ENCODE results near the gene CX3CL1.
A peak's percentile ranks its signal among the peaks of the same experiment; 100 is the strongest.

The CX3CL1 gene

GRCh38 chr16:57422026-57422944 is 50.0 kb downstream of the CX3CL1 start:
- in situ Hi-C loops (cut with MboI; ENCODE audit: low pct_unique_long_range_greater_than_20kb, low sequenced_read_pairs, unreplicated experiment) = loop anchor here (25.0 kb wide), 1 partner anchor 335 kb away; the partner anchor contains the start of gene CPNE2
- no peak for DNase-seq (ENCODE audit: low spot score)

GRCh38 chr16:57423152-57423551 is 50.9 kb downstream of the CX3CL1 start:
- in situ Hi-C loops (cut with MboI; ENCODE audit: low pct_unique_long_range_greater_than_20kb, low sequenced_read_pairs, unreplicated experiment) = loop anchor here (25.0 kb wide), 1 partner anchor 336 kb away; the partner anchor contains the start of gene CPNE2
- no peak for TF ChIP-seq CTCF (IDR thresholded peaks at IDR 0.05; ENCODE audit: extremely low read depth, insufficient read depth, missing control alignments)
- no peak for DNase-seq (ENCODE audit: low spot score)

More at GRCh38 chr16:57422026-57422944, 50.0 kb downstream of the CX3CL1 start:
- TF ChIP-seq CTCF (IDR thresholded peaks at IDR 0.05; ENCODE audit: extremely low read depth, insufficient read depth, missing control alignments) = peak; percentile 37

- TF ChIP-seq CTCF (IDR thresholded peaks at IDR 0.05; ENCODE audit: extremely low read depth, insufficient read depth, missing control alignments) = no peak
- in situ Hi-C loops (cut with MboI; ENCODE audit: low pct_unique_long_range_greater_than_20kb, low sequenced_read_pairs, unreplicated experiment) = loop anchor here (25.0 kb wide), 1 partner anchor 337 kb away; the partner anchor contains the start of gene CPNE2
- no peak for DNase-seq (ENCODE audit: low spot score)
Observed at GRCh38 chr16:57424583-57424982, 52.3 kb downstream of the CX3CL1 start.

GRCh38 chr16:57426356-57426755 is 54.1 kb downstream of the CX3CL1 start:
- TF ChIP-seq CTCF (IDR thresholded peaks at IDR 0.05; ENCODE audit: extremely low read depth, insufficient read depth, missing control alignments) = no peak
- DNase-seq (ENCODE audit: low spot score) = no peak
- in situ Hi-C loops (cut with MboI; ENCODE audit: low pct_unique_long_range_greater_than_20kb, low sequenced_read_pairs, unreplicated experiment) = no loop called here

GRCh38 chr16:57427307-57427706 is 55.0 kb downstream of the CX3CL1 start:
- in situ Hi-C loops (cut with MboI; ENCODE audit: low pct_unique_long_range_greater_than_20kb, low sequenced_read_pairs, unreplicated experiment) = no loop called here

GRCh38 chr16:57427824-57428223 is 55.5 kb downstream of the CX3CL1 start:
- in situ Hi-C loops (cut with MboI; ENCODE audit: low pct_unique_long_range_greater_than_20kb, low sequenced_read_pairs, unreplicated experiment) = no loop called here

More at GRCh38 chr16:57427307-57427706, 55.0 kb downstream of the CX3CL1 start:
- no peak for TF ChIP-seq CTCF (IDR thresholded peaks at IDR 0.05; ENCODE audit: extremely low read depth, insufficient read depth, missing control alignments)
- DNase-seq (ENCODE audit: low spot score) = no peak

More at GRCh38 chr16:57427824-57428223, 55.5 kb downstream of the CX3CL1 start:
- no peak for DNase-seq (ENCODE audit: low spot score)
- no peak for TF ChIP-seq CTCF (IDR thresholded peaks at IDR 0.05; ENCODE audit: extremely low read depth, insufficient read depth, missing control alignments)
